GM18526 (cell line): Measurements from ENCODE around the gene TMEM39A.

Experiments used
- POLR2A ChIP-seq: IDR thresholded peaks from 3 replicates; pipeline ENCODE4 v1.6.1; 2011; ENCODE audit not compliant: insufficient read length; ENCODE audit errors: extremely low read depth

The TMEM39A gene

GRCh38 chr3:119416873-119417272 is 46.5 kb downstream of the TMEM39A start:
- no peak for TF ChIP-seq POLR2A

GRCh38 chr3:119413603-119414280 is 49.7 kb downstream of the TMEM39A start:
- no peak for TF ChIP-seq POLR2A

DNA sequence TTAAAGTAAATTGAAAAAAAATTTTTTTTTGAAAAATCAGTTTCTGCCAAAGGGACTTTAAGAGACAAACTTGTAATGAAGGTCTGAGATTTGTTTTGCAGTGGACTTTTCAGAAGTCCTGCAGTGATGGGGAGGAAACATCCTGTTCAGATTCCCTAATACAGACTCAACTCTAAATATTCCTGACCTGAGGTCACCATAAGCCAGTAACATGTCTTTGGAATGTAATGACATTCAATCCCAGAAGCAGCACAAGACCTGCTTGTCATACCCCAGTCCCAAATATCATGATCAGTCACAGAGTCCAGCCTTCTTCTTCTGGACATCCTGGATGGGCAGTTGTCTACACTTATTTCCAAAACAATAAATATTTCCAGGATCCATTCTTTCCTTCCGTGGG is 53.6 kb downstream of the TMEM39A start:
- no peak for TF ChIP-seq POLR2A

DNA sequence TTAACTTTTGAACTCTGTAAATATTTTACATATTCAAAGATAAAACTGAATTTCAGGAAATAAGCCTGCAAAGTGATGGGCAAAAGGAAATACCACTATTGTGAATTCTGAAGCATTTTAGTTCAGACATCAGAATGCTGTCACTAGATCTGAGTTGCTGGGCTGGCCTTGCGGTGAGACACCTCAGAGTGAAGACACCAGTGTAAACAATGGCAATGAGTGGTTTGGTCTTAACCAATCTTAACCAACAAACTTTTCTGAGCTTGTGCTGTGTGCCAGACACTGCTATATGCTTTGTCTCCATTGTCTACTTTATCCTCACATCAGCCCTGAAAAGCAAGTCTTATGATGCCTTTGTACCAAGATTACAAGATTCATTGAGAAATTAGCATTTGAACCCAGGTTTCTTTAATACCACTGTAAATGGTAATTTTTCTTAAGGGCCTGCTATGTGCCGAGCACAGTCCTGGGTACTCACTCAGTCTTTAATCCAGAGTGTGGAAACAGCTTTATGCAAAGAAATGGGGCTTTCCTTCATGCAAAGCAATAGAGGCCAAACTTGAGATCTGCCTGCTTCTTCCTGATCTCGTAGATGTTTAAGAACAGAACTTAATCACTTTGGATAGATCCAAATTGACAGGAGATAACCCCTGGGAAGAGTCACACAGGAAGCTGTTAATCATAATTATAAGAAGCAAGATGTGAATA is 55.0 kb downstream of the TMEM39A start:
- no peak for TF ChIP-seq POLR2A

- no peak for TF ChIP-seq POLR2A
Observed at GRCh38 chr3:119405315-119405714, 58.1 kb downstream of the TMEM39A start.

GRCh38 chr3:119403201-119403600 is 60.2 kb downstream of the TMEM39A start:
- no peak for TF ChIP-seq POLR2A

GRCh38 chr3:119402791-119403190 is 60.6 kb downstream of the TMEM39A start:
- TF ChIP-seq POLR2A, result no peak

- no peak for TF ChIP-seq POLR2A
Observed at GRCh38 chr3:119401503-119402440, 61.6 kb downstream of the TMEM39A start.

GRCh38 chr3:119401069-119401468 is 62.3 kb downstream of the TMEM39A start:
- no peak for TF ChIP-seq POLR2A

- no peak for TF ChIP-seq POLR2A
Observed at GRCh38 chr3:119400466-119400865, 62.9 kb downstream of the TMEM39A start.

DNA sequence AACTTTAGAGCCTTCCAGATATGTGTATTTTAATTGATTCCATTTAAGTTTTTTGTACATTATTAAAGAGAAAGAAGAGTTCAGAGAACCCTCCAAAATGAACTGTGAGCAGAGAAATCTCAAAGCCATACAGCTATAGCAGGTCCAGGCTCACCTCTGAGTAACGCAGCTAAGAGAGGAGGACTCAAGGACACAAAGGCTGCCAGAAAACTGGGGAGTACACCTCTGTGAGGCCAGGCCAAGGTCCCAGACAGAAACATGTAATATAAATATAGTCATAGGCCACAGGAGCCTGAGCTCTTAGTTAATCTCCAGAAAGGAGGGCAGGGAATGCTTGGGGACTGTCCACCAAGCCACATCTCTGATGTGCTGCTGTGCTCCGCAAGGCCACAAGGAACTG is 66.5 kb downstream of the TMEM39A start:
- TF ChIP-seq POLR2A, result no peak

GRCh38 chr3:119395923-119396358 is 67.5 kb downstream of the TMEM39A start:
- TF ChIP-seq POLR2A, result no peak

DNA sequence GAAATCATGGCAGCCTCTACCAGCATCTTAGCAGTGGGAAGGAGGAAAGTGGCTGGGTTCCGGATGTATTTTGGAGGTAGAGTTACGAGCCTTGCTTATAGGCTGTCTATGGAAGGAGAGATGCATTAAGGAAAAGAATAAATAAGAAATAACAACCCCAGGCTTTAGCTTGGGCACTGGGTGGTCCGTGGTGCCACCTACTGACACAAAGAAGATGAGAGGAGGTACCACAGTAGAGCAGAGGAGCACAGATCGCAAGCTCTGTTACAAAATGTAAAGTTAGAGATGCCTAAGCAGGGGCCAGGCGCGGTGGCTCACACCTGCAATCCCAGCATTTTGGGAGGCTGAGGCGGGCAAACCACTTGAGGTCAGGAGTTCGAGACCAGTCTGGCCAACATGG is 74.8 kb downstream of the TMEM39A start:
- TF ChIP-seq POLR2A, result no peak

- no peak for TF ChIP-seq POLR2A
Observed at GRCh38 chr3:119382134-119382533, 81.3 kb downstream of the TMEM39A start.

DNA sequence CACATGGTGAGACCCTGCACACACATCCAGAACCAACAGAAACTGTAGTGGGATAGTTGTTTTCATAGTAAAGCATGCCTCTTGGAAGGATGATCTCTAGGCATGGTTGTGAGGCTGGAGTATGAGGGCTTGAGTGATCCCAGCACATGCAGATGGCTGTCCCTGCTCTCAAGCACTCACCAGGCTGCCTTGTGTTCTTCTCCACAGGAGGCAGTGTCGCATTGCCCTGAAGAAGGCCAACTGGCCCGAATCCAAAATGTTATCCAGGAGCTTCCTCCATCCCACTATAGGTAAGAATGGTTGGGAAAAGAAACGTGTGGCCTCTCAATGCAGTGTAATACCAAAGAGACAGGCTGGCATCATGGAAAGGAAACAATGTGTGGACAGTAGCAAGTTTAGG is 82.7 kb downstream of the TMEM39A start:
- TF ChIP-seq POLR2A, result no peak
